Activated T-helper 1 cell treated with Interleukin-2 at 50 U/mL for 16 hours (primary cell): ENCODE measurements around the gene ENO2.

Experiments used
- DNase-seq: peaks from one replicate; pipeline ENCODE4 v3.0.0-alpha.2; 2020; ENCODE audit warnings: low read depth

ENO2 gene

DNA sequence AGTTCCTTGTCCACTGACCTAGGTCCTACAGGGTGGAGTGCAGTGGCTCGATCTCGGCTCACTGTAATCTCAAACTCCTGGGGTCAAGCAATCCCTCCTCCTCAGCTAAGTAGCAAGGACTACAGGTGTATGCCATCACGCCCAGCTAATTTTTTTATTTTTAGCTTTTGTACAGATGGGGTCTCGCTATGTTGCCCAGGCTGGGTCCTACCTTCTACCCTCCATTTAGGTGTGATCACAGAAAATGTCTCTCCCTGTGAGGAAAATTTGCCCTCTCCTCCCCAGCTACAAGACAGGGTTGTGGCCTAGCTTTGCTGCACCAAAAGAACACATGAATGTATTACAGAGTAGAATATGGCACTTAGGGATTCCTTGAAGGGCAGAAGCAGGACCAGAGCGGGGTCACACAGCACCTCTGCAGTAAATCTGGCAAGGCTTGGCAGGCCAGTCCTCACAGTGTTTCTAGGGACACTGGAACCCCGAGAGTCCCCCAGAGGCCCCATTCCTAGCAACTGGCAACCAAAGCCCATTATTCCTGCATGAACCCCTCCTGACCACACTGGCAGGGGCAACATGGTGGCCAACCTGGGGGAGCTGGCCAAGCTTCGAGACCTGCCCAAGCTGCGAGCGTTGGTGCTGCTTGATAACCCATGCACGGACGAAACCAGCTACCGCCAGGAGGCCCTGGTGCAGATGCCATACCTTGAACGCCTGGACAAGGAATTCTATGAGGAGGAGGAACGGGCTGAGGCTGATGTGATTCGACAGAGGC lies 2.0 kb upstream of the ENO2 start:
- no peak for DNase-seq

DNA sequence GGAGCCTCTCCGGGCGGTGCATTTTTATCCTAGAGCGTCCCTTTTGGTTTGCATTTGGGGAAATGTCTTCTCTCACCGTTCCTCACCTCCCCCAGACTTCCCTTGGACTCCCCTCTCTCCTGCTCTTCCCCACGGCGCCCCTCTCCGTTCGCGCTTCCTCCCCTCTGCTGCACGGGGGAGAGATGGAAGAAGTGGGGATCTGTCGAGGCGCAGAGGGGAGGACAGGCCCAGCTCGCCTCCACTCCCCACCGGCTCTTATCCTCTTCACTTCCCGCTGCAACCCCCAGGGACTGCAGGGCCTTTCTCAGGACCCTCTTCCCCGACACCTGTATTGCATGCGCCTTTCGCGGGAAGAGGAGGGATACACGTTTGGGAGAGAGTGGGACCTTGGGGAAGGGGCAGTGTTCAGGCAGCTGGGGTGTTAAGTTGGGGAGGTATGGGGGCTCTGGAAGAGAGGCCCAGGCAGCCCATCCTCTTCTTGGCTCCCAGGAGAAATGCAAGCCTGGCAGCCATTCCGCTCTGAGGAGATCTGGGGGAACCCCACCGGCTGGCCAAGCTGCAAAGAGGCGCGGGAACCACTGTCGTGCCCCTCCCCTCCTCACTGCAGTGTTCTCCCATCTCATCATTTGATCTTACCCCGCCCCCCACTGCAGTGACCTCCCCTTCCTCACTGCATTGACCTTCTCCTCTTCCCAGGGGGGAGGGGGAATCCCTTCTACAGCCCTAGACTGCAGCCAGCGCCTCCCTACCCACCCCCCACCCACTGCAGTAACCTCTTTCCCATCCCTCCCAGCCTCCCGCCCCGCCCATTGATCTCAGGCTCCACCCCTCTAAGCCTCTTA lies 788 bp downstream of the ENO2 start:
- DNase-seq, result no peak

DNA sequence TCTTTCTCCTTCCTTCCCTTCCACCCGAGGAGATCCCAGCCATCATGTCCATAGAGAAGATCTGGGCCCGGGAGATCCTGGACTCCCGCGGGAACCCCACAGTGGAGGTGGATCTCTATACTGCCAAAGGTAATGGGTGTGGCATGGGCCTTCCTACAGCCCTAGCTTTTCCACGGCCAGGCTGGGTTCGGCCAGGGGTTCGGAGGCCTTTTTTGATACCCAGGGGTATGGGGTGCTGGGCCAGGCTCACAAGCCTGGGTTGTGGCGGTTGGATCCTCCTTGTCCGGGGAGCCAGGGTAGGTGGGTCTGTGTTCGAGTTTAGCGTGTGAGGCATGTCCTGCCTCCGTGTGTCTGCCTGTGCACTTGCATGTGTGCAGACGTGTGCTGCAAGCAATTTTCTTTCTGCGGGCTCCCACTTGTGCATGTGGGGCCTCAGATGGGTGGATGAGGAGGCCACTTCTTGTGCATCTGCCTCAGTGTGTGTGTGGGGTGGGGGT lies 1.5 kb downstream of the ENO2 start:
- DNase-seq, result no peak

DNA sequence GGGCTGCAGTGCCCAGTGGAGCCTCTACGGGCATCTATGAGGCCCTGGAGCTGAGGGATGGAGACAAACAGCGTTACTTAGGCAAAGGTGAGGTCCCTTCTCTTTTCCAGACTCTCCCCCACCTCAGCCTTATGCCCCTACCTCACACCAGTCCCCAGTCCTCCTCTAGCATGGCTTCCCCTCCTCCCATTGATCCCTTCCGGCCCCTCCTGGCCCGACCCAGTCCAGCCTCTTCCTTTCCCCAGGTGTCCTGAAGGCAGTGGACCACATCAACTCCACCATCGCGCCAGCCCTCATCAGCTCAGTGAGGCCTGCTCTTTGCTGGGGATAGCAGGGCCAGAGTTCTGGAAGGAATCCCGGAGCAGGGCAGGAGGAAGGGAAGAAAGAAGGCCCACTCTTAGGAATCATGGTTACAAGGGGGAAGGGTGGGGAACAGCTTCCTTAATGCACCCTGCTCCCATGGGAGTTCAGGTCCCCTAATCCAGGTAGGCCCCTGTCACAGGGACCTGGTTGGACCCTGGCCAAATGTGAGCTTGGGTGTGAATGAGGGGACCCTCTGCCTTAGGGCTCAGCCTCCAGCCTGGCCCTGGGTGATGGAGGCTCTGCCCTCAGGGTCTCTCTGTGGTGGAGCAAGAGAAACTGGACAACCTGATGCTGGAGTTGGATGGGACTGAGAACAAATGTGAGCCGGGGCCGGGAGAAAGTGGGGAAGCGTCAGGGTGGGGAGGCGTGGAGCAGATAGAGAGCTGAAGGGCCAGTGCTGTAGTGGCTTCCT lies 2.2 kb downstream of the ENO2 start:
- no peak for DNase-seq

DNA sequence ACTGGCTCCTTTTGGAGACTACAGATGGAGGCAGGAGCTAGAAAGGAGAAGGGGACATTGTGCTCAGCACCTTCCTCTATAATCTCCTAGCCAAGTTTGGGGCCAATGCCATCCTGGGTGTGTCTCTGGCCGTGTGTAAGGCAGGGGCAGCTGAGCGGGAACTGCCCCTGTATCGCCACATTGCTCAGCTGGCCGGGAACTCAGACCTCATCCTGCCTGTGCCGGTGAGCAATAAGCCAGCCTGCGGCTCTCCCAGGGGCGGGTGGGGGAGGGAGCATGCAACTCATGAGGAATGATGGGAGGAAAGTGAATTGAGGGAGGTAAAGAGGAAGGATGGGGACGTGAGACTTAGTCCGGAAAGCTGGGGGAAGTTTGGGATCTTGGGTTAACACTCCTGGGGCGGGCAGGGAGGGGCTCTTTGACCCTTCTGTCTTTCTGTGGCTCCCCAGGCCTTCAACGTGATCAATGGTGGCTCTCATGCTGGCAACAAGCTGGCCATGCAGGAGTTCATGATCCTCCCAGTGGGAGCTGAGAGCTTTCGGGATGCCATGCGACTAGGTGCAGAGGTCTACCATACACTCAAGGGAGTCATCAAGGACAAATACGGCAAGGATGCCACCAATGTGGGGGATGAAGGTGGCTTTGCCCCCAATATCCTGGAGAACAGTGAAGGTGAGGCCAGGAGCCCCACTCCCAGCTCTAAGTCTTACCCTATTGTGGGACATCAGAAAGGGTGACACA lies 3.3 kb downstream of the ENO2 start:
- DNase-seq, result no peak

DNA sequence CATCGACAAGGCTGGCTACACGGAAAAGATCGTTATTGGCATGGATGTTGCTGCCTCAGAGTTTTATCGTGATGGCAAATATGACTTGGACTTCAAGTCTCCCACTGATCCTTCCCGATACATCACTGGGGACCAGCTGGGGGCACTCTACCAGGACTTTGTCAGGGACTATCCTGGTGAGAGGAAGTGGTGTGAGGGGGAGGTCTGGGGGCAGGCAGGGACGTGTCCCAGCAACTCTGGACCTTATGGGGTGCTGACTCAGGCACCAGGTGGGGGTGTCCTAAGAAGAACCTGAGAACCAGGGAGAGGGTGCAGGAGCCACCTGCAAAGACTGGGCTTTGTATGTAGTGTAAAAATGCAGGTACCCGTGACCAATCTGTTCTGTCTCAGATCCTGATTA lies 5.2 kb downstream of the ENO2 start:
- DNase-seq, result no peak

DNA sequence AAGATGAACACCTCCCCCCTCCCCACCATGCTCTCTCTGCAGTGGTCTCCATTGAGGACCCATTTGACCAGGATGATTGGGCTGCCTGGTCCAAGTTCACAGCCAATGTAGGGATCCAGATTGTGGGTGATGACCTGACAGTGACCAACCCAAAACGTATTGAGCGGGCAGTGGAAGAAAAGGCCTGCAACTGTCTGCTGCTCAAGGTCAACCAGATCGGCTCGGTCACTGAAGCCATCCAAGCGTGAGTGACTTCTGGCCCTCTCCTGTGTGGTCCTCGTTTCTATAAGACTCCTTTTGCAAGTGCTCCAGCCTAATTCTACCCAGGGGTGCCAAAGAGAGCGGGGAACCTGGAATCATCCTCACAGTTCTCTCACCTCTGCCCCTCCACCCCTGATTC lies 7.2 kb downstream of the ENO2 start:
- DNase-seq, result no peak

DNA sequence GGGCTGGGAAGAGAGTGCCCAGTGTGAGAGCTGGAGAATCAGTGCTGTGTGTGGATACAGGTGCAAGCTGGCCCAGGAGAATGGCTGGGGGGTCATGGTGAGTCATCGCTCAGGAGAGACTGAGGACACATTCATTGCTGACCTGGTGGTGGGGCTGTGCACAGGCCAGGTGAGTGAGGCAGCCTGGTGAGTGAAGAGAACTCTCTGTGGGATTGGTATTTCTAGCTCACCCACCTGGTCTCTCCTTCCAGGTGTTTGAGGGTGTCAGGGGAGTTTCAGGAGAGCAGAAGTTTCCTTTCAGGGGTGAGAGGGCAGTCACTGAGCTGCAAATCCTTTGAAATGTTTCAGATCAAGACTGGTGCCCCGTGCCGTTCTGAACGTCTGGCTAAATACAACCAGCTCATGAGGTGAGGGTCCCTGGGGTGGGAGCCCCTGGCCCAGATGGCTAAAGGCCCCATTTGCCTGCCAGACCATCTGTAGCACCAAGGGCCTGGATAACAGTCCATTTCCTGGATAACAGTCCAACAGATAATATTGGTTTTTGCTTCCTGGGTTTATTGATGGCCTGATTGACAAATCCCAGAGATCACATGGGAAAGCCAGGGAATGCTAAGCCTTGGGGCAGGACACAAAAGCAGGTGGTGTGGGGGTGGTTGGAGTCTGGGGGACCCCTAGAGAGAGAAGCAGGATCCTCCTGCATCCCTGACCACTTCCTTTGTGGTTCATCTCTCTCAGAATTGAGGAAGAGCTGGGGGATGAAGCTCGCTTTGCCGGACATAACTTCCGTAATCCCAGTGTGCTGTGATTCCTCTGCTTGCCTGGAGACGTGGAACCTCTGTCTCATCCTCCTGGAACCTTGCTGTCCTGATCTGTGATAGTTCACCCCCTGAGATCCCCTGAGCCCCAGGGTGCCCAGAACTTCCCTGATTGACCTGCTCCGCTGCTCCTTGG lies 7.9 kb downstream of the ENO2 start:
- DNase-seq, result no peak

DNA sequence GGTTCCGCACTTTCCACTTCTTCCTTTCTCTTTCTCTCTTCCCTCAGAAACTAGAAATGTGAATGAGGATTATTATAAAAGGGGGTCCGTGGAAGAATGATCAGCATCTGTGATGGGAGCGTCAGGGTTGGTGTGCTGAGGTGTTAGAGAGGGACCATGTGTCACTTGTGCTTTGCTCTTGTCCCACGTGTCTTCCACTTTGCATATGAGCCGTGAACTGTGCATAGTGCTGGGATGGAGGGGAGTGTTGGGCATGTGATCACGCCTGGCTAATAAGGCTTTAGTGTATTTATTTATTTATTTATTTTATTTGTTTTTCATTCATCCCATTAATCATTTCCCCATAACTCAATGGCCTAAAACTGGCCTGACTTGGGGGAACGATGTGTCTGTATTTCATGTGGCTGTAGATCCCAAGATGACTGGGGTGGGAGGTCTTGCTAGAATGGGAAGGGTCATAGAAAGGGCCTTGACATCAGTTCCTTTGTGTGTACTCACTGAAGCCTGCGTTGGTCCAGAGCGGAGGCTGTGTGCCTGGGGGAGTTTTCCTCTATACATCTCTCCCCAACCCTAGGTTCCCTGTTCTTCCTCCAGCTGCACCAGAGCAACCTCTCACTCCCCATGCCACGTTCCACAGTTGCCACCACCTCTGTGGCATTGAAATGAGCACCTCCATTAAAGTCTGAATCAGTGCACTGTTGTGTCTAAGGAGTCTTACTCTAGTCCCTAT lies 8.8 kb downstream of the ENO2 start:
- DNase-seq, result no peak

DNA sequence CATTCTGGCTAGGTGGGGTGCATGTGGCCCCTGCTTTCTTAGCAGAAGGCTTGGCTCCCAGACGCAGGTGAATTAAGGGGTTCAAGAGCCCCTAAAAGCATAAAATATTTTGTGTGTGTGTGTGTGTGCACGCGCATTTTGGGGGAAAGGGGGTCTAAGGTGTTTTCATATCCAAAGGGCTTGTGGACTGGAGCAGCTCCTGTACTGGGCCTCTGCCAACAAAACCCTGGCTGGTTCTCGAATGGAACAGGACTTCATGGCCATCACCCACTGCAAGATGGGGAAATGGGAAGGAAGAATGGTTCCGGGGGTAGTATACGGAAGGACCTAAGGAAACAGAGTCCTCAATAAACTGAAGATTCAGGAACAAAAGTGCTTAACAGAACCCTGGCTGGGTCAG lies 9.5 kb downstream of the ENO2 start:
- no peak for DNase-seq

DNA sequence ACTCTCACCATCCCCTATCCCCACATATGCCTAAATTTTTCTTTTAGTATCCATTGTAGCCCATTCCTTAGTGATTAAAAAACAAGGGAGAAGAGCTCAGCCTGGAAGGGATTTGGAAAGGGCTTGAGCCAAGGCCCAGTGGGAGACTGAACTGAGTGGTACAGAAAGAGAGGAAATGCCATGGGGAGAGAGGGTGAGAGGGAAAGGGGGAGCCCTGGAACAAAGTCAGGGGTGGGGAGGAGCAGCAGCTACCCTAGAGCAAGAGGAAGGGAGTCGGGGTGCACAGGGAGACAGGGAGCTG lies 10.8 kb downstream of the ENO2 start:
- no peak for DNase-seq

DNA sequence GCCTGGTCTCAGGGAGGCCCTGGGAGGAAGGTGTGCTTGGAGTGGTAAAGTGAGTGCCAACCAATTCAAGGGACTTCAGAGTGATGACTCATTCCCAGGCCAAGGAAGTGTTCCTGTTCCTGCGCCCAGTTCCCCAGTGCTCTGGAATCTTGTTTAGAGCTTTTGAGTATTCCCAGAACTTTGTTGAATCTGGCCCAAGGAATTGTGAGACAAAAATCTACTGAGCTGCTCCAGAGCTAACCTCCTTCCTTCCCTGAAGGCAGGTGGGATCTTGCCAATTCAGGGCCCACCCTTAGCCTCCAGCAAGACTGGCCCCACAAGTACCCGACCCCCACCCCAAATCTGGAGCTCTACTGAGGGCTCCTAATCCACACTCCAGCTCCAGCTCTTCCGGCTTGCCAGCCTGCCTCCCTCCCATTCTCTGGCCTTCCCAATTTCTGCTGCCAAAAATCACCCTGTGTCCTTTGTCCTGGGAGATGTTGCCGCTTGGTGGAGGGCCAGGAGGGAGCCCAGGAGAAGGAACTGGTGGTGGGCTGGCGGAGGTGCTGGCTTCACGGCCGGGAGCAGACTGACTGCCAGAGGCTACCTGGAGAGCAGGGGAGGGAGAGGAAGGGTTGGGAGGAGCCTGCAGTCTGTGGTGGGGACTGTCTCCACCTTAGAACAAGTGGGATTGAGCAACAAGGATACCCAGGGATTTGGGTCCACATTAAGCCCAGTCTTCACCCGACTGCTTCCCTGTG lies 11.3 kb downstream of the ENO2 start:
- no peak for DNase-seq

DNA sequence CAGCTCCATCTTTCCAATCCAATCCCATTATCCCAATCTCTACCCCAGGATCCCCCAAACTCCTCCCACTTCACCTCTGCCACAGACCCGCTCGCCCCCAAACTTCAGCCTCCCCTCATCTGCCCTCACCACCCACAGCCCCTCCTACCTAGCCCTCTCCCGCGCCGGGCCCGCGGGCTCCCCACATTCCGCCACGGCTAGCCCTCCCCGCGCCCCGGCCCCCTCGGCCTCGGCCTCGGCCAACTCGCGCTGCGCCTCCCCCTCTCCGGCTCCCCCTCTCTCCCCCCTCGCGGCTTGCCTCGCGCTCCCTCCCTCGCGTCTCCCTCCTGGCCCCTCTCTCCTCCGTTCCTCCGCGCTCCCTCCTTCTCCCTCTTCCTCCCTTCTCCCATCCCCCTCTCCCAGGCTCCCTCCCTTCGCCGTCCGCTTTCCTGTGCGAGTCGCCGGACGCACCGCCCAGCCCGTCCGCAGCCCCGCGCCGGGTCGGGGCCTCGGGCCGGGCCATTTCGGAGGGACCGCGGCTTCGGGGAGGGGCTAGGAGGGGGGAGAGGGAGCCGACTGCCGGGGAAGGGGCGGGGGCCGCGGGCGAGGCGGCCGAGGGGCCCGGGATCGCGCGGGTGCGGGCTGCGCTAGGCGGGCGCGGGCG lies 13.1 kb downstream of the ENO2 start, which contains the start of gene ATN1:
TSS of gene ATN1 (plus strand) at position 581 of the 643 bp plus-strand sequence. CDS start 6,043 bp downstream, outside the sequence.
- no peak for DNase-seq

DNA sequence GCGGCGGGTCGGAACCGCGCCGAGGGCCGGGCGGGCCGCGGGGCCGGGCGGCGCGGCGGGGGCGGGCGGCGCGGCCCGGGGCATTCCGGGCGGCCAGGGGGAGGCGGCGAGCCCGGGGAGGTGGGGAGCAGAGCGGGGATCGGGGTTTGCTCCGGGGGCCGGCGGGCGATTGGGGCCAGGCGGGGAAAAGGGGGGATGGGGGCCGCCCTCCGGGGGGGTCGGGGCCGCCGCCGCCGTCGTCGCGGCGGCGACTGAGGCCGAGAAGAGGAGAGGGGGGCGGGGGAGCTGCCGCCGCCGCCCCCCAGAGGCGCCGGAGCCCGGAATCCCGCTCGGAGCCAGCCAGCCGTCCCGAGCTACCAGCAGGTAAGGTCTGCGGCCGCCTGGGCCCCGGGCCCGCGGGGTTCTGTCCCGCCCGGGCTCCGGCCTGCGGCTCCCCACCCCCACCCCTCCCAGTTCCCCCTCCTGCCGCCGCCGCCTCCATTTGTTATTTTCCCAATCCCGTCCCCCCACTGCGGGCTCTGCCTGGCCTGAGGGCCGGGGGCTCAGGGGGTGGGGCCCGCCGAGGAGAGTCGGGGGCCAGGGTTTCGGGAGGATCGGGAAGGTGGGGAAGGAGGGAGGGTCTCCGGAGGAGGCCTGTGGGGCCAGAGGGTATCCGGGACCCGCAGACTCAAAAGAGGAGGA lies 13.8 kb downstream of the ENO2 start:
- no peak for DNase-seq

DNA sequence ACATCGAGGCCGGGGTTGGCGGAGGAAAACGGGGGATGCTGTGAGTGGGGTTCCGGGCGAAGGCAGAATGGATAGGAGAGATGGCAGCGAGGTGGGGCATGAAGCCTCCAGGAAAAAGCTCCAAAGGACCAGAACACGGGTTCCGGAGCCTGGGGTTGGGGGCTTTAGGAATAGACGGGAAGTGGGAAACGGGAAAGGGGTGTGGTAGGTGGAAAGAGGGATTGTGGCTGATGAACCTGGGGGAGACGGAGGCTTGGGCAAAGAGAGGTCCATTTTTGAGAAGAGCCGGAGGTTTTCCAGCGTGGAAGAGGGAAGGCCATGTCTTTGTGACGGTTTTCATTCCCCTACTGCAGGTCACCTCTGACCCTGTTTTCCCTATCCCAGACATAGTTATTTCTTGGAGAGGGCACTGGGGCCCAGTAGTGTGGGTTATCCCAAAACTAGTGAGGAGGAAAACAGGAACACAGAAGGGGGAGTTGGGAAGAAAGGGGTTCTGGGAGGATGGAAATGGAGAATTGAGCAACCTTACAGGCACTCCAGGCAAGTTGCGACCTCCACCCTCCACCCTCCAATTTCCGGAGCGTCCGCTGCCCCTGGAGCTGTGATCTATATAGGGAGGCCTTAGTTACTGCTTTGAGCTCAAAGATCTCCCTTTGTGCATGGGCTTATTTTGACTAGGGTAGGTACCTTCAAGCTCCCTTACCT lies 14.5 kb downstream of the ENO2 start:
- DNase-seq, result no peak

DNA sequence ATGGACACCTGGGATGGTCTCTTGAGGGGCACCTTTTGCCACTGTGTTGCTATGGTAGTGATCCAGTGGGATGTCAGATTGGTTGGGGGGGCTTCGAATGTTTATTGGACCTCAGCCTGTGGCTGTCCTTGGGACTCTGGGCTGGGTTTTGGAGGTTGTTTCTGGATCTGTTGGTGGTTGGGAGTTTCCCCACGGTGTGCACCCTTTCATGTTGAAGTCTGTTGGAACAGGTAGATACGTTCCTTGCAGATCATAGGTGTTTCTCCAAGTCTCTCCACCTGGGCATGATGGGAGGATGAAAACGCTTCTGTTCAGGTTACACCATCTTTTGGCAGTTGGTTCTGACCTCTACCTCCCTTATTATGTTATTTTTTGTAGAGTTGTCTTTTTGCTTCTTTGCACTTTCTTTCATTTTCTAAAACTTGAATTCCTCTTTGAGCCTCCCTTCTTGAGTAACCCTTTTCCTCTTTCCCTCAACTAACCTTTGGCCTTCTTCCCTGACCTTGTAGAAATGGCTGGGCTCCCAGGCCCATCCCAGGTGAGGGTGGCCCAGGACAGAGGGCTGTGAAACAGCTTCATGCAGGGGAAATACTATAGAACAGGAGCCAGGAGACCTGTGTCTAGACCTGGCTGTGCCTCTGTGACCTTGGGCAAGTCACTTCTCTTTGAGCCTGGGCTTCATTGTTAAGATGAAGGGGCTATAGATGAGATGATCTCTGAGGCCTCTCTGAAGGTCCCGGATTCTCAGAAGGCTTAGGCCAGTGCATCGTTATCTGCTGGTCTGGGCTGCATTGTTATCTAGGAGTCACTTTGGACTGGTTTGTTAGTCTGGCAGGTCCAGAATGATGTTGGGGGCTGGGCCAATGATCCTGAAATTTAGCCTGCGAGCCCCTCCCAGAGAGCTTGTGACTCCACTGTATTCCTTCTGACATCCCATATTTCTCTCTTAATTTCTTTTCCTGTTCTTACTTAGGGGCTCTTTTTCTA lies 15.4 kb downstream of the ENO2 start:
- no peak for DNase-seq
